Measurements from ENCODE around the gene TNNT1. TPM values are rescaled to one million over a fixed set of nuclear protein-coding genes. Genes with fewer than 3 reads are reported as not detected.
"Not testable (repeated sequence)": the region's sequence is repeated elsewhere in the genome, so short reads cannot be mapped to it uniquely, and the experiment has no call there.

TNNT1 gene
- total RNA-seq, 1 donor from 2014 or later, result 1.9 TPM

- DNase-seq (ENCODE audit: low read depth), result no peak
Measured at GRCh38 chr19:55109527-55110291, 39.3 kb downstream of the TNNT1 start.

GRCh38 chr19:55107252-55107651, 41.8 kb downstream of the TNNT1 start:
- DNase-seq (ENCODE audit: low read depth), result not testable (repeated sequence)

- DNase-seq (ENCODE audit: low read depth), result no peak
Measured at GRCh38 chr19:55106591-55106990, 42.4 kb downstream of the TNNT1 start.

GRCh38 chr19:55105237-55105636, 43.8 kb downstream of the TNNT1 start:
- DNase-seq (ENCODE audit: low read depth), result no peak

- DNase-seq (ENCODE audit: low read depth), result no peak
Measured at GRCh38 chr19:55103190-55103589, 45.8 kb downstream of the TNNT1 start.

GRCh38 chr19:55101261-55101660, 47.7 kb downstream of the TNNT1 start:
- no peak for DNase-seq (ENCODE audit: low read depth)

GRCh38 chr19:55099557-55100506, 49.2 kb downstream of the TNNT1 start:
- no peak for DNase-seq (ENCODE audit: low read depth)

- DNase-seq (ENCODE audit: low read depth), result no peak
Measured at GRCh38 chr19:55098716-55099556, 50.1 kb downstream of the TNNT1 start.

GRCh38 chr19:55097864-55098715, 50.9 kb downstream of the TNNT1 start:
- DNase-seq (ENCODE audit: low read depth), result no peak

- DNase-seq (ENCODE audit: low read depth), result no peak
Measured at GRCh38 chr19:55096061-55096701, 52.8 kb downstream of the TNNT1 start.

- DNase-seq (ENCODE audit: low read depth), result no peak
Measured at GRCh38 chr19:55095260-55096060, 53.5 kb downstream of the TNNT1 start.

- DNase-seq (ENCODE audit: low read depth), result no peak
Measured at GRCh38 chr19:55094456-55095259, 54.3 kb downstream of the TNNT1 start.

GRCh38 chr19:55092423-55093318, 56.3 kb downstream of the TNNT1 start:
- DNase-seq (ENCODE audit: low read depth), result no peak

- no peak for DNase-seq (ENCODE audit: low read depth)
Measured at GRCh38 chr19:55091955-55092354, 57.1 kb downstream of the TNNT1 start.

GRCh38 chr19:55091126-55091910, 57.7 kb downstream of the TNNT1 start:
- DNase-seq (ENCODE audit: low read depth), result no peak

GRCh38 chr19:55090564-55090963, 58.4 kb downstream of the TNNT1 start:
- DNase-seq (ENCODE audit: low read depth), result no peak

All from renal cortical epithelial cell (primary cell).